GM12878 (cell line): ENCODE measurements around the gene MAP6D1. TPM values are rescaled to one million over a fixed set of nuclear protein-coding genes. Genes with fewer than 3 reads are reported as not detected.

Experiments
- BCLAF1 ChIP-seq: fragments of 450-650 bp; IDR thresholded peaks from 2 replicates; pipeline ENCODE4 v1.6.1; 2017; ENCODE audit warnings: antibody characterized with exemption, mild to moderate bottlenecking, moderate library complexity
- BRCA1 ChIP-seq: IDR thresholded peaks from 2 replicates; pipeline ENCODE4 v1.6.1; 2011; ENCODE audit warnings: low read depth, low read length, improper control_type of control experiment
- CBX5 ChIP-seq: sonication (generic); IDR thresholded peaks from 2 replicates; pipeline ENCODE4 v1.6.1; 2016; ENCODE audit warnings: low read depth, moderate library complexity, mild to moderate bottlenecking, inconsistent platforms
- CHD4 ChIP-seq: fragments of 200-600 bp; sonication (generic); IDR thresholded peaks from 2 replicates; pipeline ENCODE4 v1.6.1; 2016; ENCODE audit warnings: mild to moderate bottlenecking
- EGR1 ChIP-seq, 2 experiments: IDR thresholded peaks; 1 replicate in 1 of 2; 2 replicates in 1 of 2; pipeline ENCODE4 v1.6.1; 2011 to 2012; ENCODE audit warnings: low read depth in 2 of 2, low read length in 2 of 2, borderline replicate concordance in 1 of 2, mild to moderate bottlenecking in 1 of 2, moderate library complexity in 1 of 2
- FOXM1 ChIP-seq: IDR thresholded peaks from 2 replicates; pipeline ENCODE4 v1.6.1; 2012; ENCODE audit warnings: low read depth, mild to moderate bottlenecking, inconsistent platforms, low read length, moderate library complexity
- GATAD2B ChIP-seq: fragments of 450-650 bp; conservative IDR thresholded peaks from 2 replicates; pipeline ENCODE4 v1.6.1; 2017; ENCODE audit warnings: low read depth, mild to moderate bottlenecking, moderate library complexity
- MYB ChIP-seq: fragments of 150-350 bp; IDR thresholded peaks from 2 replicates; pipeline ENCODE4 v1.6.1; 2014; ENCODE audit warnings: mild to moderate bottlenecking, low read depth, low read length, borderline replicate concordance
- RCOR1 ChIP-seq: conservative IDR thresholded peaks from 2 replicates; pipeline ENCODE4 v1.6.1; 2012; ENCODE audit warnings: low read depth, low read length, improper control_type of control experiment
- SPI1 ChIP-seq: IDR thresholded peaks from 2 replicates; pipeline ENCODE4 v1.6.1; 2011; ENCODE audit warnings: low read depth, mild to moderate bottlenecking, low read length, moderate library complexity, borderline replicate concordance; ENCODE audit not compliant: insufficient read depth
- WRNIP1 ChIP-seq: IDR thresholded peaks from 2 replicates; pipeline ENCODE4 v1.6.1; 2011; ENCODE audit warnings: low read depth, low read length, improper control_type of control experiment, borderline replicate concordance
- ZSCAN29 ChIP-seq: fragments of 450-650 bp; IDR thresholded peaks from 2 replicates; pipeline ENCODE4 v1.6.1; 2017; ENCODE audit warnings: mild to moderate bottlenecking, moderate library complexity
- polyA plus RNA-seq, 11 experiments: library from polyadenylated mRNA; depleted of rRNA in 4 of 11; unstranded in 6 of 11; stranded (reverse) in 5 of 11; fragments of >200 nt; fragmentation: Nextera tagmentation in 4 of 11; fragmentation: Illumina TruSeq in 1 of 11; extraction: Ambion mirVana in 4 of 11; extraction: Trizol in 1 of 11; gene quantifications; 1 replicate in 1 of 11; 2 replicates in 10 of 11; pipeline versions ENCODE4 v1.2.1 to v1.2.3, GENCODE V29; 2011 to 2016; ENCODE audit warnings: inconsistent platforms in 2 of 11, missing spikeins in 2 of 11, low read depth in 1 of 11
- total RNA-seq, 4 experiments: library from RNA; depleted of rRNA in 3 of 4; stranded (reverse); fragments of >200 nt in 3 of 4; fragmentation: Illumina TruSeq in 1 of 4; extraction: Trizol in 1 of 4; gene quantifications; 2 replicates each; pipeline versions ENCODE4 v1.2.1 to v1.2.3, GENCODE V29; 2013 to 2021
- TF ChIP-seq, protein P1 (sequence below): fragments of 450-650 bp; IDR thresholded peaks from 2 replicates; pipeline ENCODE4 v1.6.1; 2014; ENCODE audit warnings: mild to moderate bottlenecking
- TF ChIP-seq, protein P2 (sequence below): fragments of 450-650 bp; conservative IDR thresholded peaks from 2 replicates; pipeline ENCODE4 v1.6.1; 2017; ENCODE audit warnings: mild to moderate bottlenecking, moderate library complexity
- TF ChIP-seq, protein P3 (sequence below): fragments of 450-650 bp; IDR thresholded peaks from 2 replicates; pipeline ENCODE4 v1.6.1; 2016; ENCODE audit warnings: mild to moderate bottlenecking

MAP6D1 gene
- total and polyA plus RNA-seq, 10 of the 15 experiments (the other 5 are each of a cell fraction or from before 2014, with no cell fraction given) = 0.50 to 2.2 (median 1.2) TPM; not detected in 3

GRCh38 chr3:183824761-183825455, 469 bp downstream of the MAP6D1 start (continued):
- no peak for TF ChIP-seq ZSCAN29
- TF ChIP-seq, protein P1, sequence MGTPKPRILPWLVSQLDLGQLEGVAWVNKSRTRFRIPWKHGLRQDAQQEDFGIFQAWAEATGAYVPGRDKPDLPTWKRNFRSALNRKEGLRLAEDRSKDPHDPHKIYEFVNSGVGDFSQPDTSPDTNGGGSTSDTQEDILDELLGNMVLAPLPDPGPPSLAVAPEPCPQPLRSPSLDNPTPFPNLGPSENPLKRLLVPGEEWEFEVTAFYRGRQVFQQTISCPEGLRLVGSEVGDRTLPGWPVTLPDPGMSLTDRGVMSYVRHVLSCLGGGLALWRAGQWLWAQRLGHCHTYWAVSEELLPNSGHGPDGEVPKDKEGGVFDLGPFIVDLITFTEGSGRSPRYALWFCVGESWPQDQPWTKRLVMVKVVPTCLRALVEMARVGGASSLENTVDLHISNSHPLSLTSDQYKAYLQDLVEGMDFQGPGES = no peak
- TF ChIP-seq BCLAF1 = no peak
- TF ChIP-seq RCOR1 = no peak
- TF ChIP-seq WRNIP1 = no peak
- 0 out of 2 replicates have a peak, but pooled peaks have one; percentile 44 for TF ChIP-seq GATAD2B
- no peak for TF ChIP-seq FOXM1
- TF ChIP-seq BRCA1 = no peak
- TF ChIP-seq, protein P2, sequence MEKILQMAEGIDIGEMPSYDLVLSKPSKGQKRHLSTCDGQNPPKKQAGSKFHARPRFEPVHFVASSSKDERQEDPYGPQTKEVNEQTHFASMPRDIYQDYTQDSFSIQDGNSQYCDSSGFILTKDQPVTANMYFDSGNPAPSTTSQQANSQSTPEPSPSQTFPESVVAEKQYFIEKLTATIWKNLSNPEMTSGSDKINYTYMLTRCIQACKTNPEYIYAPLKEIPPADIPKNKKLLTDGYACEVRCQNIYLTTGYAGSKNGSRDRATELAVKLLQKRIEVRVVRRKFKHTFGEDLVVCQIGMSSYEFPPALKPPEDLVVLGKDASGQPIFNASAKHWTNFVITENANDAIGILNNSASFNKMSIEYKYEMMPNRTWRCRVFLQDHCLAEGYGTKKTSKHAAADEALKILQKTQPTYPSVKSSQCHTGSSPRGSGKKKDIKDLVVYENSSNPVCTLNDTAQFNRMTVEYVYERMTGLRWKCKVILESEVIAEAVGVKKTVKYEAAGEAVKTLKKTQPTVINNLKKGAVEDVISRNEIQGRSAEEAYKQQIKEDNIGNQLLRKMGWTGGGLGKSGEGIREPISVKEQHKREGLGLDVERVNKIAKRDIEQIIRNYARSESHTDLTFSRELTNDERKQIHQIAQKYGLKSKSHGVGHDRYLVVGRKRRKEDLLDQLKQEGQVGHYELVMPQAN = no peak
- TF ChIP-seq SPI1 = no peak
- TF ChIP-seq CBX5 = no peak
- TF ChIP-seq, protein P3, sequence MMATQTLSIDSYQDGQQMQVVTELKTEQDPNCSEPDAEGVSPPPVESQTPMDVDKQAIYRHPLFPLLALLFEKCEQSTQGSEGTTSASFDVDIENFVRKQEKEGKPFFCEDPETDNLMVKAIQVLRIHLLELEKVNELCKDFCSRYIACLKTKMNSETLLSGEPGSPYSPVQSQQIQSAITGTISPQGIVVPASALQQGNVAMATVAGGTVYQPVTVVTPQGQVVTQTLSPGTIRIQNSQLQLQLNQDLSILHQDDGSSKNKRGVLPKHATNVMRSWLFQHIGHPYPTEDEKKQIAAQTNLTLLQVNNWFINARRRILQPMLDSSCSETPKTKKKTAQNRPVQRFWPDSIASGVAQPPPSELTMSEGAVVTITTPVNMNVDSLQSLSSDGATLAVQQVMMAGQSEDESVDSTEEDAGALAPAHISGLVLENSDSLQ = no peak
- TF ChIP-seq CHD4 = no peak
- 0 out of 3 replicates have a peak, but pooled peaks of 1 of the 2 experiments have one; percentile 2 for TF ChIP-seq EGR1 (IDR thresholded peaks at IDR 0.05; ENCODE audit: borderline replicate concordance in 1 of 2, low read depth in 2 of 2, low read length in 2 of 2)
- TF ChIP-seq MYB = no peak
